GM18868 (cell line): ENCODE results near the gene TNKS1BP1.
A peak's percentile ranks its signal among the peaks of the same experiment; 100 is the strongest.
"Not testable (repeated sequence)": the region's sequence is repeated elsewhere in the genome, so short reads cannot be mapped to it uniquely, and the experiment has no call there.

Source experiments
- ATAC-seq: cut with Tn5 transposase; IDR thresholded peaks from one replicate; pipeline ENCODE4 v1.9.1; 2021; ENCODE audit warnings: mild to moderate bottlenecking, moderate library complexity; ENCODE audit not compliant: unreplicated experiment

TNKS1BP1 gene

GRCh38 chr11:57353852-57354251 is 29.1 kb upstream of the TNKS1BP1 start:
- ATAC-seq = no peak

- no peak for ATAC-seq
These were observed 28.7 kb upstream of the TNKS1BP1 start for GRCh38 chr11:57353446-57353845.

- no peak for ATAC-seq
These were observed 28.3 kb upstream of the TNKS1BP1 start for GRCh38 chr11:57353036-57353435.

- no peak for ATAC-seq
These were observed 24.9 kb upstream of the TNKS1BP1 start for GRCh38 chr11:57349491-57350274.

GRCh38 chr11:57348636-57349313 is 24.0 kb upstream of the TNKS1BP1 start:
- ATAC-seq = no peak

GRCh38 chr11:57348052-57348451 is 23.3 kb upstream of the TNKS1BP1 start:
- no peak for ATAC-seq

- ATAC-seq = no peak
These were observed 22.6 kb upstream of the TNKS1BP1 start for GRCh38 chr11:57347336-57347735.

GRCh38 chr11:57345555-57346211 is 20.9 kb upstream of the TNKS1BP1 start:
- peak; percentile 79 for ATAC-seq

- ATAC-seq = no peak
These were observed 20.1 kb upstream of the TNKS1BP1 start for GRCh38 chr11:57344826-57345225.

GRCh38 chr11:57343825-57344224 is 19.1 kb upstream of the TNKS1BP1 start:
- ATAC-seq = no peak

- ATAC-seq = no peak
These were observed 17.9 kb upstream of the TNKS1BP1 start for GRCh38 chr11:57342702-57343101.

GRCh38 chr11:57341250-57341808 is 16.6 kb upstream of the TNKS1BP1 start:
- ATAC-seq = no peak

GRCh38 chr11:57340039-57340615 is 15.4 kb upstream of the TNKS1BP1 start:
- ATAC-seq = no peak

GRCh38 chr11:57339328-57339727 is 14.6 kb upstream of the TNKS1BP1 start:
- no peak for ATAC-seq

- no peak for ATAC-seq
These were observed 13.4 kb upstream of the TNKS1BP1 start, which contains the start of gene P2RX3 for GRCh38 chr11:57338142-57338541. Gene P2RX3 (plus strand): TSS chr11:57338352. CDS start chr11:57338551, 199 bp downstream.

- not testable (repeated sequence) for ATAC-seq
These were observed 12.1 kb upstream of the TNKS1BP1 start for GRCh38 chr11:57336856-57337255.

- no peak for ATAC-seq
These were observed 11.4 kb upstream of the TNKS1BP1 start for GRCh38 chr11:57336111-57336666.

- peak; percentile 99 for ATAC-seq
These were observed 10.8 kb upstream of the TNKS1BP1 start, which contains the start of gene SSRP1 for GRCh38 chr11:57335343-57336110. Gene SSRP1 (minus strand): TSS chr11:57335892. CDS start chr11:57335121, 771 bp downstream.

- no peak for ATAC-seq
These were observed 10.2 kb upstream of the TNKS1BP1 start for GRCh38 chr11:57335023-57335342.
